IMR-90 (cell line): ENCODE results near the gene GRAMD1A. TPM values are rescaled to one million over a fixed set of nuclear protein-coding genes. Genes with fewer than 3 reads are reported as not detected.
A peak's percentile ranks its signal among the peaks of the same experiment; 100 is the strongest.

Experiments
- ATAC-seq: fragments of 200-7000 bp; cut with Tn5 transposase; 2 replicates; pipeline ENCODE4 v1.9.1; 2020; ENCODE audit warnings: low read depth, mild to moderate bottlenecking, moderate library complexity
- BruUV-seq: library from RNA; stranded (reverse); fragments of 400-500 nt; replicated peaks from 2 replicates; lab custom pipeline; 2021; lab: Mats Ljungman, UMichigan
- CTCF ChIA-PET: fragments of 300-600 bp; formaldehyde crosslinking; extraction: SDS; loops from one replicate; lab custom pipeline; 2021; ENCODE audit warnings: antibody characterized with exemption; lab: Yijun Ruan, JAX
- POLR2A ChIA-PET: fragments of 300-600 bp; sonication (Branson Sonifier 250); formaldehyde crosslinking; loops from one replicate; lab custom pipeline; 2022; ENCODE audit warnings: antibody characterized with exemption; ENCODE audit not compliant: unreplicated experiment; lab: Charles Lee
- DNase-seq: peaks from one replicate; pipeline ENCODE4 v3.0.0; 2013
- H2AFZ ChIP-seq: replicated peaks from 2 replicates; pipeline ENCODE3; 2013; ENCODE audit warnings: low read length, mild to moderate bottlenecking; ENCODE audit not compliant: poor library complexity
- H2AK5ac ChIP-seq: 2 replicates; pipeline ENCODE4 v1.6.1; 2013; ENCODE audit warnings: low read depth, low read length, inconsistent platforms
- H2AK9ac ChIP-seq: replicated peaks from 2 replicates; pipeline ENCODE3; 2013; ENCODE audit warnings: mild to moderate bottlenecking, low read depth, low read length, moderate library complexity; ENCODE audit not compliant: poor library complexity
- H2BK120ac ChIP-seq: 2 replicates; pipeline ENCODE4 v1.6.1; 2013; ENCODE audit warnings: low read depth, low read length, inconsistent platforms
- H2BK15ac ChIP-seq: 3 replicates; pipeline ENCODE4 v1.6.1; 2013; ENCODE audit warnings: low read depth, low read length, inconsistent platforms
- H2BK20ac ChIP-seq: 2 replicates; pipeline ENCODE4 v1.6.1; 2013; ENCODE audit warnings: low read depth, mild to moderate bottlenecking, inconsistent platforms, low read length, moderate library complexity
- H2BK5ac ChIP-seq: 2 replicates; pipeline ENCODE4 v1.6.1; 2013; ENCODE audit warnings: mild to moderate bottlenecking, low read depth, low read length, inconsistent platforms; ENCODE audit not compliant: poor library complexity, severe bottlenecking
- H3K14ac ChIP-seq: replicated peaks from 2 replicates; pipeline ENCODE4 v1.6.1; 2013; ENCODE audit warnings: low read depth, low read length, inconsistent platforms
- H3K18ac ChIP-seq: 2 replicates; pipeline ENCODE4 v1.6.1; 2013; ENCODE audit warnings: low read depth, low read length, control low read depth
- H3K23ac ChIP-seq: 2 replicates; pipeline ENCODE4 v1.6.1; 2013; ENCODE audit warnings: low read depth, low read length, inconsistent platforms
- H3K27ac ChIP-seq: 2 replicates; pipeline ENCODE4 v1.5.1; 2013; ENCODE audit warnings: mild to moderate bottlenecking, control low read depth, low read length; ENCODE audit not compliant: insufficient read depth
- H3K27me3 ChIP-seq: 2 replicates; pipeline ENCODE4 v1.6.1; 2013; ENCODE audit warnings: low read length; ENCODE audit not compliant: control insufficient read depth, insufficient read depth
- H3K36me3 ChIP-seq: 2 replicates; pipeline ENCODE4 v1.6.1; 2013; ENCODE audit warnings: low read length, mixed read lengths; ENCODE audit not compliant: control insufficient read depth, insufficient read depth
- H3K4ac ChIP-seq: 2 replicates; pipeline ENCODE4 v1.6.1; 2013; ENCODE audit warnings: low read depth, low read length, inconsistent platforms
- H3K4me1 ChIP-seq: 2 replicates; pipeline ENCODE4 v1.6.1; 2013; ENCODE audit warnings: low read length, mixed read lengths; ENCODE audit not compliant: control insufficient read depth, insufficient read depth
- H3K4me2 ChIP-seq: 2 replicates; pipeline ENCODE4 v1.6.1; 2013; ENCODE audit warnings: low read depth, mild to moderate bottlenecking, control low read depth, low read length, moderate library complexity
- H3K4me3 ChIP-seq: 2 replicates; pipeline ENCODE4 v1.5.1; 2013; ENCODE audit warnings: low read depth, mild to moderate bottlenecking, control low read depth, low read length, moderate library complexity; ENCODE audit not compliant: insufficient read depth
- H3K56ac ChIP-seq: 2 replicates; pipeline ENCODE4 v1.6.1; 2013; ENCODE audit warnings: low read length, inconsistent platforms; ENCODE audit not compliant: insufficient read depth; ENCODE audit errors: extremely low read depth
- H3K79me1 ChIP-seq, 2 experiments: 2 replicates each; pipeline ENCODE4 v1.6.1; 2013; ENCODE audit warnings: low read length in 2 of 2, inconsistent platforms in 1 of 2, low read depth in 1 of 2
- H3K9ac ChIP-seq: 2 replicates; pipeline ENCODE4 v1.6.1; 2013; ENCODE audit warnings: low read depth, low read length, control low read depth
- H3K9me1 ChIP-seq: 2 replicates; pipeline ENCODE4 v1.6.1; 2013; ENCODE audit warnings: low read length, inconsistent platforms; ENCODE audit not compliant: insufficient read depth
- H3K9me3 ChIP-seq: 2 replicates; pipeline ENCODE4 v1.6.1; 2013; ENCODE audit warnings: low read length; ENCODE audit not compliant: control insufficient read depth, insufficient read depth
- H4K20me1 ChIP-seq: 2 replicates; pipeline ENCODE4 v1.6.1; 2013; ENCODE audit warnings: low read length, inconsistent platforms; ENCODE audit not compliant: insufficient read depth
- H4K5ac ChIP-seq: 2 replicates; pipeline ENCODE4 v1.6.1; 2013; ENCODE audit warnings: mild to moderate bottlenecking, low read depth, low read length, control low read depth
- H4K8ac ChIP-seq, 2 experiments: 2 replicates each; pipeline ENCODE4 v1.6.1; 2013; ENCODE audit warnings: low read depth in 2 of 2, low read length in 2 of 2, control low read depth in 1 of 2, inconsistent platforms in 1 of 2
- H4K91ac ChIP-seq: 2 replicates; pipeline ENCODE4 v1.6.1; 2013; ENCODE audit warnings: low read depth, low read length, inconsistent platforms; ENCODE audit not compliant: insufficient read depth
- CEBPB ChIP-seq: IDR thresholded peaks from 2 replicates; pipeline ENCODE4 v1.6.1; 2012; ENCODE audit warnings: low read depth, low read length, improper control_type of control experiment
- CTCF ChIP-seq: conservative IDR thresholded peaks from 2 replicates; pipeline ENCODE4 v1.5.1; 2012; ENCODE audit warnings: mild to moderate bottlenecking, low read depth, low read length, improper control_type of control experiment
- ELK1 ChIP-seq: fragments of 150-350 bp; IDR thresholded peaks from 2 replicates; pipeline ENCODE4 v1.6.1; 2016; ENCODE audit warnings: low read depth, mild to moderate bottlenecking, low read length, moderate library complexity, borderline replicate concordance
- NFE2L2 ChIP-seq: fragments of 150-350 bp; IDR thresholded peaks from 2 replicates; pipeline ENCODE4 v1.6.1; 2016; ENCODE audit warnings: low read depth, mild to moderate bottlenecking, low read length
- RAD21 ChIP-seq: IDR thresholded peaks from 2 replicates; pipeline ENCODE4 v1.6.1; 2012; ENCODE audit warnings: low read length, improper control_type of control experiment
- RCOR1 ChIP-seq: IDR thresholded peaks from 2 replicates; pipeline ENCODE4 v1.6.1; 2012; ENCODE audit warnings: mild to moderate bottlenecking, low read length, improper control_type of control experiment; ENCODE audit not compliant: insufficient replicate concordance
- RFX5 ChIP-seq: IDR thresholded peaks from 2 replicates; pipeline ENCODE4 v1.8.0; 2012; ENCODE audit warnings: low read depth, mild to moderate bottlenecking, low read length, moderate library complexity
- USF2 ChIP-seq: fragments of 150-350 bp; IDR thresholded peaks from 2 replicates; pipeline ENCODE4 v1.6.1; 2017; ENCODE audit warnings: mild to moderate bottlenecking, antibody characterized with exemption, low read length, low read depth
- WGBS, 2 experiments: methylation state at CpG; one replicate each; pipeline versions ENCODE4 v1.1.5 to v1.1.7; 2013; ENCODE audit warnings: missing lambda C conversion rate in 2 of 2; ENCODE audit not compliant: insufficient read length in 1 of 2; ENCODE audit errors: extremely low coverage in 2 of 2; 5-methylcytosine and 5-hydroxymethylcytosine counted together
- dilution Hi-C: fragments of 300-500 bp; cut with HindIII; formaldehyde crosslinking; loops from one replicate; pipeline ENCODE4 v1.14.3; 2018; ENCODE audit warnings: low sequenced_read_pairs; ENCODE audit not compliant: unreplicated experiment
- in situ Hi-C: fragments of 300-500 bp; cut with MboI; formaldehyde crosslinking; loops from 3 replicates; pipeline ENCODE4 v1.14.3; 2019; ENCODE audit warnings: low sequenced_read_pairs, inconsistent platforms, mixed read lengths
- intact Hi-C: fragments of 100-400 bp; cut with micrococcal nuclease; formaldehyde crosslinking; loops from 2 replicates; pipeline ENCODE4 v1.10.0; 2022
- polyA plus RNA-seq, 3 experiments: library from polyadenylated mRNA; depleted of rRNA; stranded (reverse); fragments of >200 nt; gene quantifications; 2 replicates each; pipeline ENCODE4 v1.2.3, GENCODE V29; 2012; ENCODE audit warnings: low replicate concordance in 1 of 3
- total RNA-seq: library from RNA; depleted of rRNA; stranded (reverse); fragments of >200 nt; gene quantifications from 2 replicates; pipeline ENCODE4 v1.2.3, GENCODE V29; 2012

GRAMD1A gene
- total and polyA plus RNA-seq, 2 of the 4 experiments (the other 2 are of a cell fraction): 11.1 to 63.0 TPM

- TF ChIP-seq CEBPB: no peak
Observed at GRCh38 chr19:34961775-34962686, 38.1 kb upstream of the GRAMD1A start (continued).

- peak overlapping the region; percentile 91 for H2AK9ac ChIP-seq
- H3K23ac ChIP-seq: peak overlapping the region; percentile 52; the same call in 1 of the 2 replicates
- H2AFZ ChIP-seq: peak overlapping the region; percentile 90
- H2BK20ac ChIP-seq: no peak overlapping the region
- peaks cover 22% of the 10 kb centered on the region for H3K36me3 ChIP-seq
- intact Hi-C loops: no loop called here
- H2BK15ac ChIP-seq: no peak overlapping the region
- H3K4me2 ChIP-seq: peak overlapping the region; percentile 90
- peak; percentile 5 for DNase-seq
- H3K79me1 ChIP-seq: peaks cover 30 to 47% of the 10 kb centered on the region in 2 experiments
- WGBS, 2 experiments: 43% methylated on average over 9 of the region's 14 CpGs; no CpG with 5 or more reads in 1 of the 2 experiments
- in situ Hi-C loops: no loop called here
- H3K9ac ChIP-seq: peak overlapping the region; percentile 54
- peak; percentile 15; the same call in 1 of the 2 replicates for ATAC-seq
- H4K91ac ChIP-seq: no peak overlapping the region; the same call in 1 of the 2 replicates
- peak overlapping the region; percentile 11 for H2AK5ac ChIP-seq
- H2BK5ac ChIP-seq: no peak overlapping the region
- peak overlapping the region; percentile 3; the same call in 1 of the 2 replicates for H3K56ac ChIP-seq
- peaks cover 3% of the 10 kb centered on the region for H3K4me1 ChIP-seq
- H3K14ac ChIP-seq: peak overlapping the region; percentile 81
- peaks cover 31% of the 10 kb centered on the region for H3K9me3 ChIP-seq
- peak overlapping the region; percentile 6; the same call in 1 of the 2 replicates for H3K27ac ChIP-seq
- dilution Hi-C loops: no loop called here
- H4K8ac ChIP-seq: peak overlapping the region; percentile 75 to 80; a peak in 2 of 4 replicates
- ChIA-PET CTCF (interaction anchor here (0.6 kb wide), 1 partner anchor 23 kb away, joined by 5 read pairs; no protein-coding TSS in a partner anchor), POLR2A (no interaction called here)
- no peak overlapping the region for H4K5ac ChIP-seq
- no peak overlapping the region; the same call in 1 of the 2 replicates for H2BK120ac ChIP-seq
- no peak overlapping the region for H3K18ac ChIP-seq
- H3K27me3 ChIP-seq: no peaks in the 10 kb centered on the region
- H4K20me1 ChIP-seq: peaks cover 26% of the 10 kb centered on the region
- H3K9me1 ChIP-seq: peaks cover 20% of the 10 kb centered on the region
- peak overlapping the region; percentile 75 for H3K4me3 ChIP-seq
- no TSS peak for BruUV-seq
- H3K4ac ChIP-seq: peak overlapping the region; percentile 52
- TF ChIP-seq RAD21: no peak
- TF ChIP-seq RFX5: no peak
- TF ChIP-seq NFE2L2: no peak
- TF ChIP-seq CTCF: no peak
- TF ChIP-seq ELK1: no peak
- TF ChIP-seq RCOR1: no peak
- TF ChIP-seq USF2: no peak
- TF ChIP-seq CEBPB: no peak
Observed at GRCh38 chr19:34962687-34963572, 37.2 kb upstream of the GRAMD1A start.
